PC-9 (cell line): ENCODE data around the gene SIPA1L3. TPM values are rescaled to one million over a fixed set of nuclear protein-coding genes. Genes with fewer than 3 reads are reported as not detected.

Experiments
- BruUV-seq: library from RNA; stranded (reverse); fragments of 400-500 nt; replicated peaks from 2 replicates; lab custom pipeline; 2021; lab: Mats Ljungman, UMichigan
- CTCF ChIA-PET: fragments of 300-600 bp; sonication (Branson Sonifier 250); formaldehyde crosslinking; loops from one replicate; lab custom pipeline; 2022; ENCODE audit warnings: antibody characterized with exemption; lab: Charles Lee
- POLR2A ChIA-PET: fragments of 300-600 bp; sonication (Branson Sonifier 250); formaldehyde crosslinking; loops from one replicate; lab custom pipeline; 2022; ENCODE audit warnings: antibody characterized with exemption; ENCODE audit not compliant: unreplicated experiment; lab: Charles Lee
- DNase-seq, 2 experiments: peaks; one replicate each; pipeline versions ENCODE4 v3.0.0 to v3.0.0-alpha.2; 2015 to 2022; ENCODE audit warnings: mixed read lengths in 1 of 2
- H2AFZ ChIP-seq: fragments of 200-600 bp; sonication (generic); 2 replicates; pipeline ENCODE4 v1.8.1; 2017; ENCODE audit warnings: antibody characterized with exemption
- H3F3A ChIP-seq: fragments of 200-600 bp; sonication (generic); 2 replicates; pipeline ENCODE4 v1.8.1; 2017; ENCODE audit warnings: antibody characterized with exemption, mild to moderate bottlenecking, low read depth; ENCODE audit not compliant: insufficient read depth
- H3K27ac ChIP-seq: fragments of 200-600 bp; sonication (generic); 2 replicates; pipeline ENCODE4 v1.6.1; 2016; ENCODE audit warnings: mixed run types
- H3K27me3 ChIP-seq: fragments of 200-600 bp; sonication (generic); 2 replicates; pipeline ENCODE4 v1.6.1; 2016; ENCODE audit warnings: low read depth, mixed run types; ENCODE audit not compliant: insufficient read depth
- H3K36me3 ChIP-seq: fragments of 200-600 bp; sonication (generic); 2 replicates; pipeline ENCODE4 v1.6.1; 2016; ENCODE audit warnings: low read depth, mixed run types
- H3K4me1 ChIP-seq: fragments of 200-600 bp; sonication (generic); replicated peaks from 2 replicates; pipeline ENCODE4 v1.6.1; 2016; ENCODE audit warnings: mixed run types; ENCODE audit not compliant: insufficient read depth
- H3K4me2 ChIP-seq: fragments of 200-600 bp; sonication (generic); 2 replicates; pipeline ENCODE4 v1.6.1; 2017; ENCODE audit warnings: mixed run types
- H3K4me3 ChIP-seq: fragments of 200-600 bp; sonication (generic); 2 replicates; pipeline ENCODE4 v1.6.1; 2016; ENCODE audit warnings: mixed run types
- H3K79me2 ChIP-seq: fragments of 200-600 bp; sonication (generic); 2 replicates; pipeline ENCODE4 v1.6.1; 2017; ENCODE audit warnings: low read depth, mixed run types
- H3K9me2 ChIP-seq: fragments of 200-600 bp; sonication (generic); 2 replicates; pipeline ENCODE4 v1.8.1; 2017; ENCODE audit warnings: mild to moderate bottlenecking; ENCODE audit not compliant: insufficient read depth
- H3K9me3 ChIP-seq: fragments of 200-600 bp; sonication (generic); 2 replicates; pipeline ENCODE4 v1.8.1; 2016; ENCODE audit warnings: low read depth; ENCODE audit not compliant: insufficient read depth
- H4K20me1 ChIP-seq: fragments of 200-600 bp; sonication (generic); 2 replicates; pipeline ENCODE4 v1.8.1; 2017; ENCODE audit not compliant: insufficient read depth
- EZH2 ChIP-seq: fragments of 200-600 bp; sonication (generic); IDR thresholded peaks from 2 replicates; pipeline ENCODE4 v1.8.0; 2017; ENCODE audit warnings: antibody characterized with exemption, low read depth
- intact Hi-C: fragments of 100-400 bp; cut with micrococcal nuclease; formaldehyde crosslinking; loops from one replicate; pipeline ENCODE4 v1.10.0; 2022; ENCODE audit not compliant: unreplicated experiment
- total RNA-seq: library from RNA; stranded (reverse); gene quantifications from 2 replicates; pipeline ENCODE4 v1.2.3, GENCODE V29; 2021
- TF ChIP-seq, protein P1 (sequence below): fragments of 200-600 bp; sonication (generic); conservative IDR thresholded peaks from 2 replicates; pipeline ENCODE4 v1.6.1; 2017; ENCODE audit warnings: mixed run types, antibody characterized with exemption, mild to moderate bottlenecking, moderate library complexity

Gene SIPA1L3
- total RNA-seq, 1 experiment from 2014 or later: 55.2 TPM

DNA sequence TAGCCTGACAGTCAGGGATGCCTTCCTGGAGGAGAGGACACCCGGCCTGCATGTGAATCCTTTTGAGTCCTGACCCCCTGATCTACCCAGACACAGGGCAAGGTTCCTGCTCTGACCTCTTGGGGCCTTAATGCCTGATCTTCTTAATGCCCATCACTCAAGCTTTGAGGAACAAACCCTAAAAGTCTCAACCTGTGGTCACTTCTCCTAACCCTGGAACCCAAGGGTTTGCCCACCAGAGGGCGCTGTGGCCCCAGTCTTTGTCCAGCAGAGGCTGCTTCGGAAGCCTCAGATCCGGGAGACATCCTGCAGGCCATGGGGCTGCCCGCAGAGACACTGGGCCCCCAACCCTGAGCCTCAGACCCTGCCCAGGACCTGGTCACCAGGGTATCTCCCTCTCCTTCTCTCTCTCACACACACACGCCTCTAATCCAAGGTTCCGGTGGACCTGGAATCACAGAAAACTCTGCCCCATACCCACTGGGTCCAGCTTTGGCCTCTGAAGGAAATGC, 326.8 kb downstream of the SIPA1L3 start:
- H2AFZ ChIP-seq: no peak overlapping the region
- H3K27me3 ChIP-seq: peaks cover 4% of the 10 kb centered on the region; the same call in 1 of the 2 replicates
- H3K4me1 ChIP-seq: 0 out of 2 replicates have a peak, but pooled peaks cover 5% of the 10 kb centered on the region
- H3K9me3 ChIP-seq: no peaks in the 10 kb centered on the region
- H3K4me2 ChIP-seq: no peak overlapping the region
- no peak for TF ChIP-seq EZH2
- TF ChIP-seq, protein P1, sequence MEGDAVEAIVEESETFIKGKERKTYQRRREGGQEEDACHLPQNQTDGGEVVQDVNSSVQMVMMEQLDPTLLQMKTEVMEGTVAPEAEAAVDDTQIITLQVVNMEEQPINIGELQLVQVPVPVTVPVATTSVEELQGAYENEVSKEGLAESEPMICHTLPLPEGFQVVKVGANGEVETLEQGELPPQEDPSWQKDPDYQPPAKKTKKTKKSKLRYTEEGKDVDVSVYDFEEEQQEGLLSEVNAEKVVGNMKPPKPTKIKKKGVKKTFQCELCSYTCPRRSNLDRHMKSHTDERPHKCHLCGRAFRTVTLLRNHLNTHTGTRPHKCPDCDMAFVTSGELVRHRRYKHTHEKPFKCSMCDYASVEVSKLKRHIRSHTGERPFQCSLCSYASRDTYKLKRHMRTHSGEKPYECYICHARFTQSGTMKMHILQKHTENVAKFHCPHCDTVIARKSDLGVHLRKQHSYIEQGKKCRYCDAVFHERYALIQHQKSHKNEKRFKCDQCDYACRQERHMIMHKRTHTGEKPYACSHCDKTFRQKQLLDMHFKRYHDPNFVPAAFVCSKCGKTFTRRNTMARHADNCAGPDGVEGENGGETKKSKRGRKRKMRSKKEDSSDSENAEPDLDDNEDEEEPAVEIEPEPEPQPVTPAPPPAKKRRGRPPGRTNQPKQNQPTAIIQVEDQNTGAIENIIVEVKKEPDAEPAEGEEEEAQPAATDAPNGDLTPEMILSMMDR: peak; percentile 88
- CTCF ChIA-PET: interaction anchor here (0.6 to 1.0 kb wide), 2 partner anchors 70 to 169 kb away, joined by 3 to 5 read pairs; partner anchors contain the start of gene C19orf33
- H4K20me1 ChIP-seq: no peaks in the 10 kb centered on the region
- H3K9me2 ChIP-seq: no peaks in the 10 kb centered on the region
- no peaks in the 10 kb centered on the region for H3K36me3 ChIP-seq
- BruUV-seq: no TSS peak
- DNase-seq: peak; percentile 56 to 81
- no peak overlapping the region for H3K4me3 ChIP-seq
- peaks cover 11% of the 10 kb centered on the region for H3F3A ChIP-seq
- POLR2A ChIA-PET: no interaction called here
- no peaks in the 10 kb centered on the region for H3K79me2 ChIP-seq
- intact Hi-C loops: loop anchor here (1.0 to 10.0 kb wide), 5 partner anchors 102 to 401 kb away; partner anchors contain the start of genes CATSPERG, FAM98C, GGN and SPRED3
- no peak overlapping the region for H3K27ac ChIP-seq

DNA sequence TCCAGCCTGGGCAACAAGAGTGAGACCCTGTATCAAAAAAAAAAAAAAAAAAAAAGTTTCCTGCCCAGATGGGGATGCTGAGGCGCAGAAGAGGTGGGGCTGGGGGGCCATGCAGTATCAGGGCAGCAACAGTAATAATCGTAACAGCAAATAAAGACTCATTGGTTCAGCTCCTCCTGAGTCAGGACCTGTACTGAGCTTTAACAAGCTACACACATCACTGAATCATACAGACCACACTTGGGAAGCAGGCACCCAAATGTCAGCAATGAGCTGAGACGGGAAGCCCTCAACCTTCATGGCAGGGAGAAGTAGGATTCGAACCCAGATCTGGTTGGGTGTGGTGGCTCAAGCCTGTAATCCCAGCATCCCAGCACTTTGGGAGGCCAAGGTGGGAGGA, 327.6 kb downstream of the SIPA1L3 start:
- POLR2A ChIA-PET: no interaction called here
- intact Hi-C loops: loop anchor here (5.0 to 10.0 kb wide), 3 partner anchors 153 to 400 kb away; partner anchors contain the start of genes FAM98C, GGN and SPRED3

DNA sequence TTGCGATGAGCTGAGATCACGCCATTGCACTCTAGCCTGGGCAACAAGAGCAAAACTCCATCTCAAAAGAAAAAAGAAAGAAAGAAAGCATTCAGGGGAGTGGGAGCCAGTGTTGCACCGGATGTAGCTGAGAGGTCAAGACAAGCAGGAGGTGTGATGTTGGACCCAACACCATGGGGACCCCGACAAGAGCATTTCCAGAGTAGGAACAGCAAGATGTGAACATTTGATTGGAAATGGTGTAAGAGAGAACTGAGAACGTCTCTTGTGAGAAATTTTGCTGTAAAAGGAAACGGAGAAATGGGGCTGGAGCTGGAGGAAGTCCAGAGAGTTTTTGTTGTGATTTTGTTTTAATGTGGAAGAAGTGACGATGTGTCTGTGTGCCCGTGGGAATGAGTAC, 332.8 kb downstream of the SIPA1L3 start:
- Histone ChIP-seq H3K4me2 (no peak overlapping the region), H3K79me2 (no peaks in the 10 kb centered on the region), H3K9me2 (no peaks in the 10 kb centered on the region), H3K27ac (no peak overlapping the region), H3K36me3 (no peaks in the 10 kb centered on the region), H4K20me1 (no peaks in the 10 kb centered on the region), H2AFZ (no peak overlapping the region), H3K4me3 (no peak overlapping the region), H3F3A (no peaks in the 10 kb centered on the region), H3K27me3 (no peaks in the 10 kb centered on the region), H3K9me3 (no peaks in the 10 kb centered on the region), H3K4me1 (no peaks in the 10 kb centered on the region)
- BruUV-seq: no TSS peak
- TF ChIP-seq, protein P1: no peak
- TF ChIP-seq EZH2: no peak
- ChIA-PET POLR2A (no interaction called here), CTCF (interaction anchor here (0.6 kb wide), 1 partner anchor 148 kb away, joined by 8 read pairs; no protein-coding TSS in a partner anchor)
- intact Hi-C loops: loop anchor here (5.0 to 10.0 kb wide), 2 partner anchors 77 to 395 kb away; partner anchors contain the start of genes KCNK6 and YIF1B
- no peak for DNase-seq

More for the DNA sequence above, 327.6 kb downstream of the SIPA1L3 start:
- H3K9me2 ChIP-seq: no peaks in the 10 kb centered on the region
- CTCF ChIA-PET: interaction anchor here (0.5 to 1.0 kb wide), 2 partner anchors 168 to 399 kb away, joined by 3 to 5 read pairs; no protein-coding TSS in a partner anchor
- no peaks in the 10 kb centered on the region for H3K36me3 ChIP-seq
- H3K79me2 ChIP-seq: no peaks in the 10 kb centered on the region
- peaks cover 11% of the 10 kb centered on the region for H3F3A ChIP-seq
- TF ChIP-seq EZH2: no peak
- TF ChIP-seq, protein P1: no peak
- no TSS peak for BruUV-seq
- H3K27me3 ChIP-seq: no peaks in the 10 kb centered on the region
- no peak overlapping the region for H3K4me3 ChIP-seq
- no peak for DNase-seq
- H3K9me3 ChIP-seq: no peaks in the 10 kb centered on the region
- H3K4me1 ChIP-seq: no peaks in the 10 kb centered on the region
- no peaks in the 10 kb centered on the region for H4K20me1 ChIP-seq
- no peak overlapping the region for H2AFZ ChIP-seq
- no peak overlapping the region for H3K27ac ChIP-seq
- no peak overlapping the region for H3K4me2 ChIP-seq
